HL-60/S4 treated with retinoic acid at 250 ng/mL for 4 days and 3 days (cell line): ENCODE measurements around the gene HMOX2.

Experiments used
- in situ Hi-C: fragments of 300-500 bp; cut with MboI; formaldehyde crosslinking; loops from 2 replicates; pipeline ENCODE4 v1.7.0; 2022; ENCODE audit warnings: low sequenced_read_pairs

Gene HMOX2

DNA sequence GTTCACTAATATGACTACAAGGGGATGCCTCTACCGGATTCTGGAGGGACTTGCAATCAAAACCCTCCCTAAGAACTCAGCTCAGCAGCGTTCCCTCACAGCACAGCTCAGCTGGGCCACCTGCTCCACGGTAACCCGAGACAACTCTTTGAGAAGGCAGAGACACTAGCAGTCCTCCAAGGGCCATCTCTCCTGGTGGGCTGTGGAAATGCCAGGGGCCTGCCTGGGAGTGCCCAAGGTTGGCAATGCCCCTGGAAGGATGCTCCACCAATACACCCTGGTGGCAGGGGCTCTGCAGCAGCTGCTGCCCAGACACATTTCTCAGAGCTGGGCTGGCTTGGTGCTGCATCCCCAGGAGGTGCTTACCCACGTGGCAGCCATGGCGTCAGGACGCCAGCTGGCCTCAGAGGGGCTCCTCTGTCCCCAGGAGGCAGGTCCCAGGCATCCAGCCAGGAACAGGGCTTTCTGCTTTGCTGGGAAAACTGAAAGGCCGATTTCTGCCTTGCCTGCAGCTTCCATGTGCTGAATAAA lies 45.9 kb downstream of the HMOX2 start:
- in situ Hi-C loops: no loop called here

DNA sequence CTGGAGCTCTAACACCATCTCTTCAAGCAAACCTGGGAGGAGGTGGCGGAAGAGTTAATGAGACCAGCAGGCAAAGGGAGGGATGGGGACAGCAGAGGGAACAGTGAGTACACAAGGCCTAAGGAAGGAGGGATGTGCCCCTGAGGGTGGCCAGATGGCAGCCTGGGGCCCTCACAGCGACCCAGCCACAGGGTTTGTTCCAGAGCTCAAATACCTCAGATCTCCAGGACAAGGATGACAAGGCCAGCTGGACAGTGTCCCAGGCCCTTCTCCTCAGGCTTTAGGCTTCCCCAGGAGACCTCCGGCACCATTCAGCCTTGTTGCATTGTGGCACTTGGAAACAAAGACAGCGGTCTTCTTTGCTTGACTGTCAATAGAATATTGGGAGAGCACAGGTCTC lies 47.5 kb downstream of the HMOX2 start:
- in situ Hi-C loops: no loop called here

GRCh38 chr16:4524571-4524970 lies 48.4 kb downstream of the HMOX2 start:
- in situ Hi-C loops: no loop called here

DNA sequence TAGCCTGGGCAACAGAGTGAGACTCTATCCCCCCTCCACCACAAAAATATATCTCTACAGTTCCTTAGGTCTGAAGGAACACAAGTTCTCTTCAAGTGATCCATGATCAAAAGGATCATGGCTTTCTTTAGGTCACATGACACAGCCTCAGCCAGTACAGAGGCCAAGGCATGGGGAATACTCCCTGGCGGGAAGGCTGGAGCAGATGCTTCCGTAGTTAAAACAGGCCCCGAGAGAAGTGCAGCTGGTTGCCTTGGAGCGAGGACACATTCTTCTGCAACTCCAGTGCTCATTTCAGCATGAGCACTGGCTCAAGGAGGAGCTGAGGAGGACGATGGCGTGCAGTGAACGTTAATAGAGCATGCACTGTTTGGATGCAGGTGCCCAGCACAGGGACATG lies 48.9 kb downstream of the HMOX2 start:
- in situ Hi-C loops: no loop called here

DNA sequence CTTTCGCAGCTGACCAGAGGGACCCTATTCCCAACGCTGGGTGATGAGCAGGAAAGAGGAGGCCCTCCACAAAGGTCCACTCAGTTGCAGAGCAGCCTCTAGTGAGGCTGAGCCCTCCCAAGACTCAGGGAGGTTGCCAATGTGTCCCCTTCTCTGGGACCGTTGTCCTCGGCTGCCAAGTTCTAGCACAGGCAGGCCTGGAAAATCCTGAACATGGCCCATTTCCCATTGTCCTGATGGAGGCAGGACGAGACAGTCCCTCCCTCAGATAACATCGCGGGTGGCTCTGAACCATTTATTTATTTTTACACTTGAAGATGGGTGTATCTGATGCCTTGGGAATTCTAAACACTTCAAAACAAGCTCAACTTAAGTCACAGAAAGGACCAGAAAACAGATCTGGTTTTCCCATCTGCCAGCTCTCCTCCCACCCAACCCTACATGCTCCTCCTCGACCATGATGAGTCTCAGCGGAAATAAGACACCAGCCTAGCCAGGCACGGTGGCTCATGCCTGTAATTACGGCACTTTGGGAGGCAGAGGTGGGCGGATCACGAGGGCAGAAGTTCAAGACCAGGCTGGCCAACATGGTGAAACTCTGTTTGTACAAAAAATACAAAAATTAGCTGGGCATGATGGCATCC lies 49.6 kb downstream of the HMOX2 start:
- in situ Hi-C loops: no loop called here

GRCh38 chr16:4529085-4530060 lies 53.2 kb downstream of the HMOX2 start:
- in situ Hi-C loops: no loop called here

DNA sequence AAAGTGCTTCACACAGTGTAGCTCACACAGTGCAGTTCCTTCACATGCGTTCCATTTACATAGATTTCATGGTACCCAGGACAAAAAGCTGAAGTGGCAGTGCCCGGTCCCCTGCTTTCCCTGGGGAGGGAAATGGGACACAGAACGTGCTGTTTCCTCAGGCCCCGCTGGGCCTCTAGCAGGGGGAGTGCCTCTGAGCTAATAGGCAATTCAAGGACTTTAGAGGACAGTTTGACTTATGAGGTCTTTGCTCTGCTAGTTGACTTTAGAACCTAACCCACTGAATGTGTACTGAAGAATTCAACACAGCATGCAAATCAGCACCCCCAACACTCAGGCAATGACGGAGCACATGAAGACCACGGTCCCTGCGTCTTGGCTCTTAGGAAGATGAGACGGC lies 55.6 kb downstream of the HMOX2 start:
- in situ Hi-C loops: no loop called here

DNA sequence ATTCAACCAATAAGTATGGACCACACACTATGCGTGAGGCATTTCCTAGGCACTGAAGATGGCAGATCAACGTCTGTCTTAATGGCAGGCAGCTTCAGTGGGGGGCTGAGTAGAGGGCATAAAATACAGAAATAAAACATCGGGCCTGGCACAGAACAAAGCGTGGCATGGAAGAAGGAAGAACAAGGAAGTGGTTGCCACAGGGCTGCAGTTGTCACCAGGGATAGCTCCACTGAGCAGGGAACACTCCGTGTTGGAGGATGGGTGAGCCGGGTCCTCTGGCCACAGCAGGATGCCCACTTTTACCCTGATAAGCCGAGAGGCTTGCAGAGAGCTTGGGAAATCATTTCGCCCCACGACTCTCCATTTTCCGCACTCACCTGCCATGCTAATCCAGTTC lies 56.0 kb downstream of the HMOX2 start:
- in situ Hi-C loops: no loop called here

- in situ Hi-C loops: no loop called here
These were observed 57.3 kb downstream of the HMOX2 start for GRCh38 chr16:4533490-4533889.

DNA sequence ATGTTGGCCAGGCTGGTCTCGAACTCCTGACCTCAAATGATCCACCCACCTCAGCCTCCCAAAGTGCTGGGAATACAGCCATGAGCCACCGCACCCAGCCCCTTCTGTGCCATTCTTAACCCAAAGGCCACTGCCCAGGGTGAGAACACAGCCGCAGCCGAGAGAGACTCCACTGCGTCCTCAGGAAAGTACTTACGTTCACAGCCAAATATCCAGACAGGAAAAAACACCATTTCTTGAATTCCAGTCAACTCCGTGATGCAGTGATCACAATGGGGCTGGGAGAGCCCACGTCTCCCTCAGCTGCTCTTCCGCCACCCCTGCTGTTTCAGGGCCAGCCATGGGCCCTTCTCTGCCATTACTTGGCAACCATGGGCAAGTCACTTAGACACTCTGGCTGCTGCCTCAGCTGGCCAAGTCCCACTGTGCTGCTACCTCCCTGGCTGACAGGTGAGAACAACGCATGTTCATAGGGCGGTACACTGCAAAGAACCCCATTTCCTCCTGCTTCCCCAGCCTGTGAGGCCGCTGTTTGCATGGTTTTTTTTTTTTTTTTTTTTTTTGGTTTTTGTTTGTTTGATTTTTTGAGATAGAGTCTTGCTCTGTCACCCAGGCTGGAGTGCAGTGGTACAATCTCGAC lies 58.1 kb downstream of the HMOX2 start:
- in situ Hi-C loops: no loop called here

DNA sequence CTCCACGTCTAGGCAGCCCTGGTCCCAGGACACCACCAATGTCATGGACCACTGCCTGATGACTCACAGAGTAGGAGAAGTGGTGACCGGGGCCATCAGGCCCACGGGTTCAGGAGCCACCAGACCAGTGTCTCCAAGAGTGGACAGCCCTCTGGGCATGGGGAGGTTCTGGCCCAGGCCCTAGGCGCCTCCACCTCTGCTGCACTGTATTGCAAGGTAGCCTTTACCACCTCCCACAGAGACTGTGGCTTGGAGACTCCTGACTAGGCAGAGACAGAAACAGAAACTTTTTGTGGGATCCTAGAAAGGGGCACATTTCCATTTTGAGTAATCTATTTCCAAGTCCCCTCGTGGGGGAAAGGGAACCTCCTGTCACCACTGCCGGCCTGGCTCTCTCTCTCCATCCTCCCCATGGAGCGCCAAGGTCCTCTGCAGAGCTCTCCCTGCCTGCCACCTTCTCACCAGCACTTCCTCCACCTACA lies 59.5 kb downstream of the HMOX2 start:
- in situ Hi-C loops: no loop called here

- in situ Hi-C loops: no loop called here
These were observed 60.4 kb downstream of the HMOX2 start for GRCh38 chr16:4536391-4537106.

- in situ Hi-C loops: no loop called here
These were observed 61.5 kb downstream of the HMOX2 start for GRCh38 chr16:4537376-4538343.

GRCh38 chr16:4538350-4539235 lies 62.4 kb downstream of the HMOX2 start, which contains the start of gene CDIP1:
TSS of gene CDIP1 (minus strand) at chr16:4538773. CDS start at chr16:4514130, 24,643 bp downstream.
- in situ Hi-C loops: no loop called here

DNA sequence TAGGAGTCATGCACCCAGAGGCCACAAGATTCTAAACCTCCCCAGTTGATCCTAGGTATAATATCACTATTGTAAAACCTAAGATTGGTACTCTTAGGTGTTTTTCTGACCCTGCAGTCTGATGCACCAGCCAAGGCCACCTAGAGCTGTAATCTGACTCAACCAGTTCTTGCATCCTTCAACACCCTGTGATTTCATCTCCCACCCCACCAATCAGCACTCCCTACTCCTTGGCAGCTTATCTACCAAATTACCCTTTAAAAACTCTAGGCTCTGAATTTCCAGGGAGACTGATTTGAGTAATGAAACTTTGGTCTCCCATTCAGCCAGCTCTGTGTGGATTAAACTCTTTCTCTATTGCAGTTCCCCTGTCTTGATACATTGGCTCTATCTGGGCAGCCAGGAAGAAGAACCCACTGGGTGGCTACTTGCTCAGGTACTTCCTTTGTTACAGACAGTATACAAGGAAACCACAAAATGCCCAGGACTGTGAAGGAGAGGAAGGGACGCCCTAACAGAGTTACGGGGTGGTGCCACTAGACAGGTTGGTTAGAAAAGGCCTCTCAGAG lies 63.6 kb downstream of the HMOX2 start:
- in situ Hi-C loops: no loop called here

GRCh38 chr16:4544473-4544872 lies 68.3 kb downstream of the HMOX2 start:
- in situ Hi-C loops: no loop called here

GRCh38 chr16:4548124-4548523 lies 71.9 kb downstream of the HMOX2 start:
- in situ Hi-C loops: no loop called here

- in situ Hi-C loops: no loop called here
These were observed 74.4 kb downstream of the HMOX2 start for GRCh38 chr16:4550591-4550990.
